ENCODE data around the gene TTC12. TPM values are rescaled to one million over a fixed set of nuclear protein-coding genes. Genes with fewer than 3 reads are reported as not detected.

The TTC12 gene
- total RNA-seq, 2 donors from 2014 or later = 22.3 to 134 TPM

DNA sequence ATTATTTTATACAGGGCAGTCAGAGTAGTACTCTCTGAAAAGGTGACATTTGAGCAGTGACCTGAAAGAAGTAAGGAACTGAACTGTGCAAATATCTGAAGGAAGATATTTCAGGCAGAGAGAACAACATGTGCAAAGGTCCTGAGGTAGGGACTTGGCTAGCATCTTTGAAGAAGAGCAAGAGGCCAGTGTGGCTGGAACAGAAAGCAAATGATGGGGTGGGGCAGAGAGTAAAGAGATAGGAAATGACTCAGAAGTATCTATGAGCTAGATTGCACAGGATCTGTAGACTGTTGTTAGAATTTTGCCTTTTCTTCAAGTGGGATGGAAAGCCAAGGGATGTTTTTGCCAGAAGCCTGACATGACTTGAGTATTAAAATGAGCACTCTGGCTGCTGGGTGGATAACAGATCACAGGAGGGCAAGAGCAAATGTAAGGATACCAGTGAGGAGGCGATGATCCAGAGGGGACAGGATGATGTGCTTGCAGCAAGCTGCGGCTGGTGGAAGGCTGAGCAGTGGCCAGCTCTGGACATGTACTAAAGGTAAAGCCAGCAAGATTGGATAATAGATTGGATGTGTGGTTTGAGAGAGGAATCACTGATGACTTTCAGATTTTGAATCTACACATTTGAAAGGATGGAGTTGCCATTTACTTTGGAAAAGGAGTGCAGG is 33.2 kb upstream of the TTC12 start:
- no peaks in the 10 kb centered on the region for H3K36me3 ChIP-seq (replicated peaks in 1 of 2; ENCODE audit: insufficient read depth in 1 of 2, low read depth in 2 of 2)

DNA sequence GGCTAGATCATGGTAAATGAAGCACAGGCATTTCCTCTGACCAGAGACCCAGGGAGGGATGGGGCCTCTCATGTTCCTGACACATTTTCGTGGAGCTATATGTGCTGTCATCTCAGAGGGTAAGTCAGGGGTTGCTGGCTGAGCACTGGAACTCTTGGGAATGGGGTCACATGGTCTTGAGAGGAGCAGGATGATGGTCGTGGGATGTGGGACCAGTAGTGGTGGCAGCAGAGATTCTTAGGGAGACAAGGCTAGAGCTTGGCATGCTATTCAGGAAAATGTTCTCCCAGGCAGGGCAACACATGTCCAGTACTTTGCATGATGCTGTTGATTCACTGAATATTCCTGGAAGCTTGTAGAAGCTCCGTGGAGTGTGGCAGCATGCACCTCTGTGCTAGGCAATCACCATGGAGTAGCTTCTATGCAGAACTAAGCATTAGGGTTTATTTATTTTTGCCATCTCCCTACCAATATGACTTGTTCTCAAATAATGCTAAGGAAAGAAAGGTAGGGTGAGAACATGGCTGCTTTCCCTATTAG is 31.4 kb upstream of the TTC12 start:
- intact Hi-C loops (cut with DNase I) = loop anchor here (10.0 kb wide), 1 partner anchor 988 kb away; no protein-coding TSS in a partner anchor
- Histone ChIP-seq H3K4me1 (no peaks in the 10 kb centered on the region), H3K36me3 (replicated peaks in 1 of 2; ENCODE audit: insufficient read depth in 1 of 2, low read depth in 2 of 2) (no peaks in the 10 kb centered on the region), H3K9me3 (no peaks in the 10 kb centered on the region), H3K27ac (no peak overlapping the region), H3K27me3 (no peaks in the 10 kb centered on the region), H3K4me3 (no peak overlapping the region)
- 33 to 58% methylated on average over 3 of the region's 3 CpGs for WGBS, 2 donors
- no peak for ATAC-seq
- DNase-seq = no peak
- TF ChIP-seq POLR2A (IDR thresholded peaks at IDR 0.05) = no peak
- TF ChIP-seq, protein P1, sequence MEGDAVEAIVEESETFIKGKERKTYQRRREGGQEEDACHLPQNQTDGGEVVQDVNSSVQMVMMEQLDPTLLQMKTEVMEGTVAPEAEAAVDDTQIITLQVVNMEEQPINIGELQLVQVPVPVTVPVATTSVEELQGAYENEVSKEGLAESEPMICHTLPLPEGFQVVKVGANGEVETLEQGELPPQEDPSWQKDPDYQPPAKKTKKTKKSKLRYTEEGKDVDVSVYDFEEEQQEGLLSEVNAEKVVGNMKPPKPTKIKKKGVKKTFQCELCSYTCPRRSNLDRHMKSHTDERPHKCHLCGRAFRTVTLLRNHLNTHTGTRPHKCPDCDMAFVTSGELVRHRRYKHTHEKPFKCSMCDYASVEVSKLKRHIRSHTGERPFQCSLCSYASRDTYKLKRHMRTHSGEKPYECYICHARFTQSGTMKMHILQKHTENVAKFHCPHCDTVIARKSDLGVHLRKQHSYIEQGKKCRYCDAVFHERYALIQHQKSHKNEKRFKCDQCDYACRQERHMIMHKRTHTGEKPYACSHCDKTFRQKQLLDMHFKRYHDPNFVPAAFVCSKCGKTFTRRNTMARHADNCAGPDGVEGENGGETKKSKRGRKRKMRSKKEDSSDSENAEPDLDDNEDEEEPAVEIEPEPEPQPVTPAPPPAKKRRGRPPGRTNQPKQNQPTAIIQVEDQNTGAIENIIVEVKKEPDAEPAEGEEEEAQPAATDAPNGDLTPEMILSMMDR (IDR thresholded peaks at IDR 0.05) = no peak

More for the DNA sequence above, 33.2 kb upstream of the TTC12 start:
- Histone ChIP-seq H3K4me1 (no peaks in the 10 kb centered on the region), H3K27ac (no peak overlapping the region), H3K9me3 (no peaks in the 10 kb centered on the region), H3K4me3 (no peak overlapping the region), H3K27me3 (no peaks in the 10 kb centered on the region)
- no peak for DNase-seq
- intact Hi-C loops (cut with DNase I) = loop anchor here (10.0 kb wide), 1 partner anchor 986 kb away; no protein-coding TSS in a partner anchor
- TF ChIP-seq, protein P1 (IDR thresholded peaks at IDR 0.05) = no peak
- TF ChIP-seq POLR2A (IDR thresholded peaks at IDR 0.05) = no peak
- no peak for ATAC-seq
- 65 to 93% methylated on average over 2 of the region's 2 CpGs for WGBS, 2 donors

DNA sequence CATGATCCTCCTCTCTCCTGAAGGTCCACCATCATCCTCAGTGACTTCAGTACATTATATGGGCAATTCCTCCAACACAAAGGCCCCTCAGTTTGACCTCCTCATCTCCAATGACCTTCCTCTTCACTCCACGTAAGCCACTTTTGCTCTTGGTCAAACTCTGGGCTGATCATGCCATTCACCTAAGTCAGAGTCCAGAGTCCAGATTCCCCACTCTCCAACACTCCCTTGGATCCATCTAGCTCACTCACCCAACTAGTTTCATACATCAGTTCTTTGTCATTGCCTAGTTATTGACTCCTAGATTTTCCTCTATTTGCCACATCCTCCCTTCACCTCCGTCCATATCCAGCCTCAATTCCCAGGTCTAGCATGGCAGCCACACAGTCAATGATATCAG is 30.5 kb upstream of the TTC12 start:
- Histone ChIP-seq H3K27ac (no peak overlapping the region), H3K27me3 (no peaks in the 10 kb centered on the region), H3K36me3 (replicated peaks in 1 of 2; ENCODE audit: insufficient read depth in 1 of 2, low read depth in 2 of 2) (no peaks in the 10 kb centered on the region), H3K4me3 (no peak overlapping the region), H3K4me1 (no peaks in the 10 kb centered on the region), H3K9me3 (no peaks in the 10 kb centered on the region)
- no peak for DNase-seq
- 67 to 70% methylated on average over 2 of the region's 2 CpGs for WGBS, 2 donors
- ATAC-seq = no peak
- TF ChIP-seq, protein P1 (IDR thresholded peaks at IDR 0.05) = no peak
- no peak for TF ChIP-seq POLR2A (IDR thresholded peaks at IDR 0.05)
- intact Hi-C loops (cut with DNase I) = loop anchor here (10.0 kb wide), 1 partner anchor 989 kb away; no protein-coding TSS in a partner anchor

DNA sequence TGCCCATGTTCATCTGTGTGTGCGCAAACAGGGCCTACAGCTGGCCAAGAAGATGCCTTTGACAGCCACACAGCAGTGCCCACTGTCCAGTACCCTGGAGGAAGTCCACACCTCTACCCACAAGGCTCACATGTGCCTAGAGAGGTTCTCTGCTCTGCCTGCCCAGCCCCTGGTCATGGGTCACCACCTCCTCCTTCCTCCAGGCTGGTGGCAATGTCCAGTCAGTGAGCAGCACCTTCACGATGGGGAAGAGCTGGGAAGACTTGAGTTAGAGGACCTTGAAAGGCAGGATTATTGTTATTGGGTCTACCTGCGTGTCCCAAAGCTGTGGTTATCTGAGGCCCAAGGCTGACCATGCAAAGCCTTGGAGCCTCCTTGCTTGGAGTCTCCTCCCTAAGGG is 28.4 kb upstream of the TTC12 start:
- no peak overlapping the region for H3K4me3 ChIP-seq
- intact Hi-C loops (cut with DNase I) = loop anchor here (5.0 to 10.0 kb wide), 2 partner anchors 699 to 991 kb away; no protein-coding TSS in a partner anchor
- ATAC-seq = no peak
- H3K4me1 ChIP-seq = no peaks in the 10 kb centered on the region
- no peaks in the 10 kb centered on the region for H3K27me3 ChIP-seq
- 69 to 94% methylated on average over 3 of the region's 3 CpGs for WGBS, 2 donors
- DNase-seq = no peak
- no peak overlapping the region for H3K27ac ChIP-seq
- H3K9me3 ChIP-seq = no peaks in the 10 kb centered on the region
- no peaks in the 10 kb centered on the region for H3K36me3 ChIP-seq (replicated peaks in 1 of 2; ENCODE audit: insufficient read depth in 1 of 2, low read depth in 2 of 2)
- TF ChIP-seq, protein P1 (IDR thresholded peaks at IDR 0.05) = no peak
- TF ChIP-seq POLR2A (IDR thresholded peaks at IDR 0.05) = no peak

All from body of pancreas (tissue), 4 donors.